ENCODE data around the gene INPP5K.

DNA sequence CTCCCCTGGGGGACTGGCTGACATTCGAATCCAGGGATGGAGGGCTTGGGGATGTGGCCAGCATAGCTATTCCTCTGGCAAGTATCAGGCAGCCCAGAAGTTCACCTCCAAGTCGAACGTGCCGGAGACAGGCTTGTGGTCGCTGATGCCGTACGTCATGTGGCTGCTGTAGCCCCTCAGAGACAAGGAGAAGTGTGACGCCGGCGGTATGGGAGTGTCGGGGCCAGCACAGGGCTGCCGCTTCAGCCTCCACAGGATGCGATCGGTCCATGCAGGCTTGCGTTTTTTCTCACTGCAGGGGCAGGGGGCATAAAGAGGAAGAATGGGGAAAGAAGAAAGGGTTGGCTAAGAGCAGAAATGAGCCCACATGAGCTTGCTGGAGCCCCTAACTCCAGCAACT lies 18.6 kb downstream of the INPP5K start:
- TF ChIP-seq, protein P1, sequence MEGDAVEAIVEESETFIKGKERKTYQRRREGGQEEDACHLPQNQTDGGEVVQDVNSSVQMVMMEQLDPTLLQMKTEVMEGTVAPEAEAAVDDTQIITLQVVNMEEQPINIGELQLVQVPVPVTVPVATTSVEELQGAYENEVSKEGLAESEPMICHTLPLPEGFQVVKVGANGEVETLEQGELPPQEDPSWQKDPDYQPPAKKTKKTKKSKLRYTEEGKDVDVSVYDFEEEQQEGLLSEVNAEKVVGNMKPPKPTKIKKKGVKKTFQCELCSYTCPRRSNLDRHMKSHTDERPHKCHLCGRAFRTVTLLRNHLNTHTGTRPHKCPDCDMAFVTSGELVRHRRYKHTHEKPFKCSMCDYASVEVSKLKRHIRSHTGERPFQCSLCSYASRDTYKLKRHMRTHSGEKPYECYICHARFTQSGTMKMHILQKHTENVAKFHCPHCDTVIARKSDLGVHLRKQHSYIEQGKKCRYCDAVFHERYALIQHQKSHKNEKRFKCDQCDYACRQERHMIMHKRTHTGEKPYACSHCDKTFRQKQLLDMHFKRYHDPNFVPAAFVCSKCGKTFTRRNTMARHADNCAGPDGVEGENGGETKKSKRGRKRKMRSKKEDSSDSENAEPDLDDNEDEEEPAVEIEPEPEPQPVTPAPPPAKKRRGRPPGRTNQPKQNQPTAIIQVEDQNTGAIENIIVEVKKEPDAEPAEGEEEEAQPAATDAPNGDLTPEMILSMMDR (IDR thresholded peaks at IDR 0.05), result no peak
- no peak for TF ChIP-seq POLR2A (IDR thresholded peaks at IDR 0.05)
